HepG2 (cell line): ENCODE data around the gene BCL2L1. TPM values are rescaled to one million over a fixed set of nuclear protein-coding genes. Genes with fewer than 3 reads are reported as not detected.
A peak's percentile ranks its signal among the peaks of the same experiment; 100 is the strongest.

Source experiments
- BCL6 ChIP-seq: IDR thresholded peaks from 2 replicates; pipeline ENCODE4 v1.6.1; 2016; ENCODE audit warnings: missing genetic modification reagents, missing compliant biosample characterization
- CERS6 ChIP-seq: sonication (generic); formaldehyde crosslinking; IDR thresholded peaks from 2 replicates; pipeline ENCODE4 v1.5.0; 2020; ENCODE audit warnings: missing genetic modification reagents
- GABPA ChIP-seq, 2 experiments: IDR thresholded peaks; 2 replicates each; pipeline ENCODE4 v1.6.1; 2011 to 2016; ENCODE audit warnings: low read depth in 2 of 2, low read length in 1 of 2, missing biosample characterization in 1 of 2, missing genetic modification characterization in 1 of 2
- JDP2 ChIP-seq: sonication (generic); formaldehyde crosslinking; IDR thresholded peaks from 2 replicates; pipeline ENCODE4 v1.8.1; 2022; ENCODE audit warnings: missing genetic modification reagents, borderline replicate concordance
- NFIC ChIP-seq: IDR thresholded peaks from 2 replicates; pipeline ENCODE4 v1.6.1; 2012; ENCODE audit warnings: mild to moderate bottlenecking, low read length, inconsistent platforms
- RARA ChIP-seq: IDR thresholded peaks from 2 replicates; pipeline ENCODE4 v1.6.1; 2016; ENCODE audit warnings: missing genetic modification reagents, missing compliant biosample characterization
- SP1 ChIP-seq, 2 experiments: fragments of 450-650 bp in 1 of 2; sonication (generic) in 1 of 2; formaldehyde crosslinking in 1 of 2; IDR thresholded peaks; 2 replicates each; pipeline versions ENCODE4 v1.4.0 to v1.6.1; 2016 to 2020; ENCODE audit warnings: missing genetic modification reagents in 1 of 2
- ZEB1 ChIP-seq: IDR thresholded peaks from 2 replicates; pipeline ENCODE4 v1.6.1; 2012; ENCODE audit warnings: mild to moderate bottlenecking, low read depth, inconsistent platforms; ENCODE audit not compliant: insufficient replicate concordance
- ZNF496 ChIP-seq: sonication (generic); formaldehyde crosslinking; IDR thresholded peaks from 2 replicates; pipeline ENCODE4 v1.8.1; 2023; ENCODE audit warnings: mild to moderate bottlenecking, moderate library complexity, missing genetic modification reagents; ENCODE audit not compliant: insufficient replicate concordance
- ZNF557 ChIP-seq: sonication (generic); formaldehyde crosslinking; IDR thresholded peaks from 2 replicates; pipeline ENCODE4 v1.4.0; 2020; ENCODE audit warnings: missing genetic modification reagents
- ZNF577 ChIP-seq: sonication (generic); formaldehyde crosslinking; IDR thresholded peaks from 2 replicates; pipeline ENCODE4 v1.4.0; 2020; ENCODE audit warnings: mild to moderate bottlenecking, low read depth, missing genetic modification reagents, borderline replicate concordance
- polyA plus RNA-seq, 8 experiments: library from polyadenylated mRNA; depleted of rRNA in 3 of 8; stranded (reverse) in 7 of 8; unstranded in 1 of 8; fragments of >200 nt; fragmentation: Illumina TruSeq in 4 of 8; extraction: Trizol in 4 of 8; gene quantifications; 2 replicates each; pipeline versions ENCODE4 v1.2.1 to v1.2.3, GENCODE V29; 2011 to 2016; ENCODE audit warnings: low read depth in 4 of 8, missing spikeins in 1 of 8, mixed read lengths in 1 of 8; ENCODE audit not compliant: insufficient read depth in 1 of 8
- total RNA-seq, 5 experiments: library from RNA; depleted of rRNA; stranded (reverse); fragments of >200 nt; fragmentation: Illumina TruSeq; extraction: Trizol; gene quantifications; 2 replicates each; pipeline ENCODE4 v1.2.3, GENCODE V29; 2016; ENCODE audit warnings: low read depth in 1 of 5
- TF ChIP-seq, protein P1 (sequence below): sonication (generic); formaldehyde crosslinking; IDR thresholded peaks from 2 replicates; pipeline ENCODE4 v1.4.0; 2020; ENCODE audit warnings: mild to moderate bottlenecking, missing genetic modification reagents
- TF ChIP-seq, protein P2 (sequence below): sonication (generic); formaldehyde crosslinking; IDR thresholded peaks from 2 replicates; pipeline ENCODE4 v1.4.0; 2020; ENCODE audit warnings: mild to moderate bottlenecking, missing genetic modification reagents, borderline replicate concordance

The BCL2L1 gene
- total and polyA plus RNA-seq, 2 of the 13 experiments (the other 11 are each of a cell fraction or from before 2014, with no cell fraction given): 164 to 258 TPM

DNA sequence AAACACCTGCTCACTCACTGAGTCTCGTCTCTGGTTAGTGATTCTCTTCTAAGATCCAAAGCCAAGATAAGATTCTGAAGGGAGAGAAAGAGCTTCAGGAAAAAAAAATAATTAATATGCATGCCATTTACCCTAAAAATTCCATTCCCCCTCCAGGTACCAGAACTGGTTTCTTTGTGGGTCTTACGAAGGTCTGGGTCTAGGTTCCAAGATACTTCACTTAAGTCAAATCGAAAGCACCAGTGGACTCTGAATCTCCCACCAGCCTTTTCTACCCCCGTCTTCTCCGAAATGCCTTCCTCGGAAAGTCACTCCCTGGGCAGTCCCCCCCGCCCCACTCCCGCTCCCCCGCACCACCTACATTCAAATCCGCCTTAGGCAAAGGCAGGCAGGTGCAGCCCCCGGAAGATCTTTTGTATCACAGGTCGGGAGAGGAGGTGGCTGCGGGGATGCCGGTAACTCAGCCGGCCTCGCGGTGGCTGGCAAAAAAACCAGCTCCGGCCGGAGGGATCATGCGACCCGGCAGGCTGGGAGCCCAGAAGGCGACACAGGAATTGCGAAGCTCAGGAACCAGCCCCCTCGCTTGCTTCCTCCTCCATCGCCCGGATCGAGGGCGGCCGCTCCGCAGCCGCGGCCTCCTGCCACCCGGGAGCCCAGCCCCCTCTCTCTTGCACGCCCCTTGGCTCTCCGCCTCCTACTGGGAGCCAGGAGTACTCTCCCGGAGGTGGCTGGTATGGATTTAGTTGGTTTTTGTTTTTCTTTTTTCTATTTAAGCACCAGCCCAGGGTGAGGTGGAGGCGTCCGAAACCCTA is at the start of gene BCL2L1 (continued):
- no peak for TF ChIP-seq GABPA (IDR thresholded peaks at IDR 0.05; ENCODE audit: low read depth, low read length)
- 0 out of 2 replicates have a peak, but pooled peaks have one; percentile 13 for TF ChIP-seq GABPA (CRISPR knock-in tag; IDR thresholded peaks at IDR 0.05; ENCODE audit: low read depth)
- TF ChIP-seq SP1 (IDR thresholded peaks at IDR 0.05): no peak
- peak; percentile 75 for TF ChIP-seq SP1 (CRISPR knock-in tag; IDR thresholded peaks at IDR 0.05)
- peak; percentile 64; the same call in 1 of the 2 replicates for TF ChIP-seq ZNF577
- TF ChIP-seq ZNF557 (CRISPR knock-in tag): peak; percentile 69; the same call in 1 of the 2 replicates
- TF ChIP-seq ZEB1: peak; percentile 77
- TF ChIP-seq, protein P1, sequence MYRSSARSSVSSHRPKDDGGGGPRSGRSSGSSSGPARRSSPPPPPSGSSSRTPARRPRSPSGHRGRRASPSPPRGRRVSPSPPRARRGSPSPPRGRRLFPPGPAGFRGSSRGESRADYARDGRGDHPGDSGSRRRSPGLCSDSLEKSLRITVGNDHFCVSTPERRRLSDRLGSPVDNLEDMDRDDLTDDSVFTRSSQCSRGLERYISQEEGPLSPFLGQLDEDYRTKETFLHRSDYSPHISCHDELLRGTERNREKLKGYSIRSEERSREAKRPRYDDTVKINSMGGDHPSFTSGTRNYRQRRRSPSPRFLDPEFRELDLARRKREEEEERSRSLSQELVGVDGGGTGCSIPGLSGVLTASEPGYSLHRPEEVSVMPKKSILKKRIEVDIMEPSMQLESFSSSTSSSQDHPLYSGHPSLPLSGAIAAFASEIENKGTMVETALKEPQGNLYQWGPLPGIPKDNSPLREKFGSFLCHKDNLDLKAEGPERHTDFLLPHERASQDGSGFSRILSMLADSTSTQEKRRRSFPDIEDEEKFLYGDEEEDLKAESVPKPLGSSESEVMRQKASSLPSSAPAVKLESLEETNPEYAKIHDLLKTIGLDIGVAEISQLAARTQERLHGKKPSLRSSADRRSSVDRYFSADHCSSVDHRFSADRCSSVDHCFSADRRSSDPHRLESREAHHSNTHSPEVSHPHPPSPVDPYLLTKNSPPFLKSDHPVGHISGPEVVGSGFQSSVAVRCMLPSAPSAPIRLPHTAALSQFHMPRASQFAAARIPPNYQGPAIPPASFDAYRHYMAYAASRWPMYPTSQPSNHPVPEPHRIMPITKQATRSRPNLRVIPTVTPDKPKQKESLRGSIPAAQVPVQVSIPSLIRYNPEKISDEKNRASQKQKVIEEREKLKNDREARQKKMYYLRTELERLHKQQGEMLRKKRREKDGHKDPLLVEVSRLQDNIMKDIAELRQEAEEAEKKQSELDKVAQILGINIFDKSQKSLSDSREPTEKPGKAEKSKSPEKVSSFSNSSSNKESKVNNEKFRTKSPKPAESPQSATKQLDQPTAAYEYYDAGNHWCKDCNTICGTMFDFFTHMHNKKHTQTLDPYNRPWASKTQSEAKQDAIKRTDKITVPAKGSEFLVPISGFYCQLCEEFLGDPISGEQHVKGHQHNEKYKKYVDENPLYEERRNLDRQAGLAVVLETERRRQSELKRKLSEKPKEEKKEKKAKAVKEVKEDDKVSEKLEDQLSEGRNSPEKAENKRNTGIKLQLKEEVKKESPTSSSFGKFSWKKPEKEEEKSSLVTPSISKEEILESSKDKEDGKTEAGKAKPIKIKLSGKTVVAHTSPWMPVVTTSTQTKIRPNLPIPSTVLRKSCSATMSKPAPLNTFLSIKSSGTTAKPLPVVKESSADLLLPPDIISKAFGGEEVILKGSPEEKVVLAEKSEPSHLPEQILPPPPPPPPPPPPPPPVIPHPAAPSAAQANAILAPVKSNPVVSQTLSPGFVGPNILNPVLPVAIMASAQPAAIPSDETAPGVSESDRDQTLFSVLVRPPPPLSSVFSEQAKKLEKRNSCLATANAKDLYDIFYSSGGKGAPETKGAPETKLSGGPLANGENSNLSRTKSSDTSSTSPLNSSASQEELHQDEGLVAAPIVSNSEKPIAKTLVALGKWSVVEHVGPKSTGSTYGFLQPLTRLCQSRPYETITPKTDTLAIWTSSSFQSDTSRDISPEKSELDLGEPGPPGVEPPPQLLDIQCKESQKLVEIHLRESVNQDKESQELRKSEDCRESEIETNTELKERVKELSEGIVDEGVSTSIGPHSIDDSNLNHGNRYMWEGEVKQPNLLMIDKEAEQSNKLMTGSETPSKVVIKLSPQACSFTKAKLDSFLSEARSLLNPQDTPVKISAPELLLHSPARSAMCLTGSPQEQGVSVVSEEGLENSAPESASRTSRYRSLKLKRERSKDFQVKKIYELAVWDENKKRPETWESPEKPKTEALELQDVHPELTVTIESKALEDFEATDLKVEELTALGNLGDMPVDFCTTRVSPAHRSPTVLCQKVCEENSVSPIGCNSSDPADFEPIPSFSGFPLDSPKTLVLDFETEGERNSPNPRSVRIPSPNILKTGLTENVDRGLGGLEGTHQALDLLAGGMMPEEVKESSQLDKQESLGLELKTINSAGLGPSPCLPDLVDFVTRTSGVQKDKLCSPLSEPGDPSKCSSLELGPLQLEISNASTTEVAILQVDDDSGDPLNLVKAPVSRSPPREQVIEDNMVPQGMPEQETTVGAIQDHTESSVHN: 0 out of 2 replicates have a peak, but pooled peaks have one; percentile 48
- TF ChIP-seq ZNF496 (CRISPR knock-in tag): no peak
- TF ChIP-seq RARA (CRISPR knock-in tag): peak; percentile 29; the same call in 1 of the 2 replicates
- peak; percentile 42; the same call in 1 of the 2 replicates for TF ChIP-seq JDP2 (CRISPR knock-in tag)
- TF ChIP-seq, protein P2, sequence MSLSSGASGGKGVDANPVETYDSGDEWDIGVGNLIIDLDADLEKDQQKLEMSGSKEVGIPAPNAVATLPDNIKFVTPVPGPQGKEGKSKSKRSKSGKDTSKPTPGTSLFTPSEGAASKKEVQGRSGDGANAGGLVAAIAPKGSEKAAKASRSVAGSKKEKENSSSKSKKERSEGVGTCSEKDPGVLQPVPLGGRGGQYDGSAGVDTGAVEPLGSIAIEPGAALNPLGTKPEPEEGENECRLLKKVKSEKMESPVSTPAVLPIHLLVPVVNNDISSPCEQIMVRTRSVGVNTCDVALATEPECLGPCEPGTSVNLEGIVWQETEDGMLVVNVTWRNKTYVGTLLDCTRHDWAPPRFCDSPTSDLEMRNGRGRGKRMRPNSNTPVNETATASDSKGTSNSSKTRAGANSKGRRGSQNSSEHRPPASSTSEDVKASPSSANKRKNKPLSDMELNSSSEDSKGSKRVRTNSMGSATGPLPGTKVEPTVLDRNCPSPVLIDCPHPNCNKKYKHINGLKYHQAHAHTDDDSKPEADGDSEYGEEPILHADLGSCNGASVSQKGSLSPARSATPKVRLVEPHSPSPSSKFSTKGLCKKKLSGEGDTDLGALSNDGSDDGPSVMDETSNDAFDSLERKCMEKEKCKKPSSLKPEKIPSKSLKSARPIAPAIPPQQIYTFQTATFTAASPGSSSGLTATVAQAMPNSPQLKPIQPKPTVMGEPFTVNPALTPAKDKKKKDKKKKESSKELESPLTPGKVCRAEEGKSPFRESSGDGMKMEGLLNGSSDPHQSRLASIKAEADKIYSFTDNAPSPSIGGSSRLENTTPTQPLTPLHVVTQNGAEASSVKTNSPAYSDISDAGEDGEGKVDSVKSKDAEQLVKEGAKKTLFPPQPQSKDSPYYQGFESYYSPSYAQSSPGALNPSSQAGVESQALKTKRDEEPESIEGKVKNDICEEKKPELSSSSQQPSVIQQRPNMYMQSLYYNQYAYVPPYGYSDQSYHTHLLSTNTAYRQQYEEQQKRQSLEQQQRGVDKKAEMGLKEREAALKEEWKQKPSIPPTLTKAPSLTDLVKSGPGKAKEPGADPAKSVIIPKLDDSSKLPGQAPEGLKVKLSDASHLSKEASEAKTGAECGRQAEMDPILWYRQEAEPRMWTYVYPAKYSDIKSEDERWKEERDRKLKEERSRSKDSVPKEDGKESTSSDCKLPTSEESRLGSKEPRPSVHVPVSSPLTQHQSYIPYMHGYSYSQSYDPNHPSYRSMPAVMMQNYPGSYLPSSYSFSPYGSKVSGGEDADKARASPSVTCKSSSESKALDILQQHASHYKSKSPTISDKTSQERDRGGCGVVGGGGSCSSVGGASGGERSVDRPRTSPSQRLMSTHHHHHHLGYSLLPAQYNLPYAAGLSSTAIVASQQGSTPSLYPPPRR (CRISPR knock-in tag): peak; percentile 35
- 0 out of 2 replicates have a peak, but pooled peaks have one; percentile 52 for TF ChIP-seq NFIC
- TF ChIP-seq BCL6: peak; percentile 52
- no peak for TF ChIP-seq CERS6 (CRISPR knock-in tag)
